ENCODE results near the gene PPP2R2C. TPM values are rescaled to one million over a fixed set of nuclear protein-coding genes. Genes with fewer than 3 reads are reported as not detected.

The PPP2R2C gene
- polyA plus RNA-seq, 1 of the 3 experiments (the other 2 are of a cell fraction): 0.21 TPM

DNA sequence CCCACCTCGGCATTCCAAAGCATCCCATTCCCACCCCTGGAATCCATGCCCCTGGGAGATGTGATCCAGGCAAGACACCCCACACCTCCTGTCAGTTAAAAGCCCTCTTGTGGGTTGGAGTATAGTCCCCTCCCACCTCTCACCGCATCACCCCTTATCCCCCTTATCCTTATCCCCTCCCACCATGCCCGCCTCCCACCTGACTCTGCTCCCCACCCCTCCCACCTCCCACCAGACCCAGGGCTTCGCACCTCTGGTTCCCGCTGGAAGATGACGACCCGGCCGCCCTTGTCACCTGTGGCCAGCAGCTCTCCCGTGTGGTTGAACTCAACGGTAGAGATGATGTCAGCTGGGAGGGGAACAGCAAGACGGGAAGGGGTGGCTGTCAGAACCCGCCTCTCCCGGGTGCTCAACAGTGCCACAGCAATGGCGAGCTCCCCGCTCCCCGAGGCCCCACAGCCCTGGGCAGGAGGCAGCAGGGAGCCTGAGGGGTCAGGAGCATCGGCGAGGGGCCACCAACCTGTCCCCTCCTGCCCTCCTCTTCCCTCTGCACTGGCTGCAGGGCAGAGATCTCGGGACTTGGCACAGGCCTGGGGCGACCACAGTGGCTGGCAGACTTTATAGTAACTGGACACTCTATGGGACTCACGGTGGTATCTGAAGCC is 91.5 kb downstream of the PPP2R2C start:
- Histone ChIP-seq H3K9ac (no peak overlapping the region), H3K4me2 (no peak overlapping the region), H3F3A (replicated peaks; ENCODE audit: insufficient read depth) (no peaks in the 10 kb centered on the region), H3K4me1 (ENCODE audit: control insufficient read depth in 1 of 2, insufficient read depth in 2 of 2, low read depth in 1 of 2, low read length in 1 of 2) (peaks cover 0 to 8% of the 10 kb centered on the region in 2 experiments; a peak in 1 of 4 replicates), H3K9me3 (no peaks in the 10 kb centered on the region), H4K20me1 (ENCODE audit: insufficient read depth) (no peaks in the 10 kb centered on the region), H2AFZ (ENCODE audit: low read depth) (no peak overlapping the region), H3K79me2 (ENCODE audit: insufficient read depth) (no peaks in the 10 kb centered on the region), H3K9me2 (no peaks in the 10 kb centered on the region), H3K27me3 (ENCODE audit: insufficient read depth) (no peaks in the 10 kb centered on the region), H3K27ac (ENCODE audit: low read depth in 2 of 2, low read length in 1 of 2) (no peak overlapping the region), H3K36me3 (replicated peaks in 1 of 2; ENCODE audit: control insufficient read depth in 1 of 2, insufficient read depth in 2 of 2, low read length in 1 of 2) (no peaks in the 10 kb centered on the region), H3K4me3 (ENCODE audit: low read depth in 2 of 2, low read length in 1 of 2) (no peak overlapping the region)
- ChIA-PET CTCF (no interaction called here), POLR2A (no interaction called here)
- TF ChIP-seq MEF2A (IDR thresholded peaks at IDR 0.05; ENCODE audit: borderline replicate concordance, low read depth) (no peak), SMC3 (IDR thresholded peaks at IDR 0.05; ENCODE audit: low read depth, low read length) (no peak)
- TF ChIP-seq, protein P1, sequence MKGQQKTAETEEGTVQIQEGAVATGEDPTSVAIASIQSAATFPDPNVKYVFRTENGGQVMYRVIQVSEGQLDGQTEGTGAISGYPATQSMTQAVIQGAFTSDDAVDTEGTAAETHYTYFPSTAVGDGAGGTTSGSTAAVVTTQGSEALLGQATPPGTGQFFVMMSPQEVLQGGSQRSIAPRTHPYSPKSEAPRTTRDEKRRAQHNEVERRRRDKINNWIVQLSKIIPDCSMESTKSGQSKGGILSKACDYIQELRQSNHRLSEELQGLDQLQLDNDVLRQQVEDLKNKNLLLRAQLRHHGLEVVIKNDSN (IDR thresholded peaks at IDR 0.05; ENCODE audit: borderline replicate concordance, low read depth): no peak
- DNase-seq: no peak
- WGBS (ENCODE audit: low lambda C conversion rate): 52% methylated on average over 5 of the region's 21 CpGs

DNA sequence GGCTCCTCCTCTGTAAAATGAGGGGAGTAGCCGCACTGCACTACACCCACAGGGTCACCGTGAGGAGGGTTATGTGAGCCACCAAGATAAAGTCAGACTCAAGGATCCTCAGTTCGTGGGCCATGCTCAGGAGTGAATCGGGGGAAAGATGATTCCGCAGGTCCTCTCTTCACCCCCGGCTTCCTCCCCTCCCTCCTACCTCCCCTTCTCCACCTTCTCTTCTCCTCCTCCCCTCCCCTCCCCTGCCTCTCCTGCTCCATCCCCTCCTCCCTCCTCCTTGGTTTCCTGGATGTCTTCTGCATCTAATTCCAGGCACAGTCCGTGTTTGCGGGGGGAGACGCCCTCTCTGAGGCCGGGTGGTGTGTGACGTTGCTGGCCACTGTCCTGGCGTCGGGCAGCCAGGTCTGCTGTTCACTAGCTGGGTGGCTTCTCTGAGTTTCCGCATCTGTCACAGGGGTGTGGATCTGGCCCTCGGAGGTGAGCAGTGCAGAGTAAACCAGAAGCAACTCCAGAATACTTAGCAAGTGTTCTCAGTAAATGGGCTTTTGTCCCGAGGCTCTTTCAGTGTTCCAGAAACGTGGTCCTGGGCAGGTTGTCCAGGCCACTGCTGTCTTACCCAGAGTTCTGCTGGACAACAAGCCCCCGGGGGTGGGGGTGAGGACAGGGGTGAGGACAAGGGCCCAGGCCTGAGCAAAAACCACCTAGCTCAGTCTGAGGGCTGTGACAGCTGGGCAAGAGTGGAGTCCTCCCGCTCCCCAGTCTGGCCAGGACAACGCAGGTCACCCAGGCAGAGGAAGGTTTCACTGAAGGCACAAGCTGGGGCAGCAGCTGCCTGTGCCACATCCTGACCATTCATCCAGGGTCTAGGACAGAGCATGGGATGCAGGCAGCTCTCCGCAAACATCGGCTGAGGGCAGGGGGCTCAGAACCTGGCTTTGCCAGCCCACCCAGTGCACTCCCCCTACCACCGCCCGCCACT is 92.4 kb downstream of the PPP2R2C start:
- ChIA-PET CTCF (interaction anchor here (1.5 to 1.9 kb wide), 2 partner anchors 18 to 52 kb away, joined by 6 to 8 read pairs; no protein-coding TSS in a partner anchor), POLR2A (no interaction called here)
- Histone ChIP-seq H3K27me3 (ENCODE audit: insufficient read depth) (no peaks in the 10 kb centered on the region), H3K79me2 (ENCODE audit: insufficient read depth) (no peaks in the 10 kb centered on the region), H3K4me3 (ENCODE audit: low read depth in 2 of 2, low read length in 1 of 2) (no peak overlapping the region), H3F3A (replicated peaks; ENCODE audit: insufficient read depth) (no peaks in the 10 kb centered on the region), H3K36me3 (replicated peaks in 1 of 2; ENCODE audit: control insufficient read depth in 1 of 2, insufficient read depth in 2 of 2, low read length in 1 of 2) (no peaks in the 10 kb centered on the region), H3K9me3 (no peaks in the 10 kb centered on the region), H3K9ac (no peak overlapping the region), H4K20me1 (ENCODE audit: insufficient read depth) (no peaks in the 10 kb centered on the region), H3K4me2 (no peak overlapping the region), H2AFZ (ENCODE audit: low read depth) (no peak overlapping the region), H3K4me1 (ENCODE audit: control insufficient read depth in 1 of 2, insufficient read depth in 2 of 2, low read depth in 1 of 2, low read length in 1 of 2) (peaks cover 0 to 8% of the 10 kb centered on the region in 2 experiments; a peak in 1 of 4 replicates), H3K27ac (ENCODE audit: low read depth in 2 of 2, low read length in 1 of 2) (no peak overlapping the region), H3K9me2 (no peaks in the 10 kb centered on the region)
- no peak for DNase-seq
- WGBS (ENCODE audit: low lambda C conversion rate): 52% methylated on average over 18 of the region's 24 CpGs
- no peak for TF ChIP-seq FOXJ3 (CRISPR knock-in tag; IDR thresholded peaks at IDR 0.05)
- TF ChIP-seq, protein P2, sequence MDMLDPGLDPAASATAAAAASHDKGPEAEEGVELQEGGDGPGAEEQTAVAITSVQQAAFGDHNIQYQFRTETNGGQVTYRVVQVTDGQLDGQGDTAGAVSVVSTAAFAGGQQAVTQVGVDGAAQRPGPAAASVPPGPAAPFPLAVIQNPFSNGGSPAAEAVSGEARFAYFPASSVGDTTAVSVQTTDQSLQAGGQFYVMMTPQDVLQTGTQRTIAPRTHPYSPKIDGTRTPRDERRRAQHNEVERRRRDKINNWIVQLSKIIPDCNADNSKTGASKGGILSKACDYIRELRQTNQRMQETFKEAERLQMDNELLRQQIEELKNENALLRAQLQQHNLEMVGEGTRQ (IDR thresholded peaks at IDR 0.05; ENCODE audit: borderline replicate concordance, low read depth, low read length): no peak
- TF ChIP-seq SIN3A (IDR thresholded peaks at IDR 0.05; ENCODE audit: borderline replicate concordance, low read depth, low read length): no peak
- TF ChIP-seq RFX5 (IDR thresholded peaks at IDR 0.05; ENCODE audit: low read length): no peak
- TF ChIP-seq GABPA (IDR thresholded peaks at IDR 0.05; ENCODE audit: low read depth): no peak
- TF ChIP-seq, protein P3, sequence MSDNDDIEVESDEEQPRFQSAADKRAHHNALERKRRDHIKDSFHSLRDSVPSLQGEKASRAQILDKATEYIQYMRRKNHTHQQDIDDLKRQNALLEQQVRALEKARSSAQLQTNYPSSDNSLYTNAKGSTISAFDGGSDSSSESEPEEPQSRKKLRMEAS (IDR thresholded peaks at IDR 0.05; ENCODE audit: low read depth): no peak
- TF ChIP-seq RXRA (IDR thresholded peaks at IDR 0.05; ENCODE audit: borderline replicate concordance, low read depth): no peak
- TF ChIP-seq, protein P4, sequence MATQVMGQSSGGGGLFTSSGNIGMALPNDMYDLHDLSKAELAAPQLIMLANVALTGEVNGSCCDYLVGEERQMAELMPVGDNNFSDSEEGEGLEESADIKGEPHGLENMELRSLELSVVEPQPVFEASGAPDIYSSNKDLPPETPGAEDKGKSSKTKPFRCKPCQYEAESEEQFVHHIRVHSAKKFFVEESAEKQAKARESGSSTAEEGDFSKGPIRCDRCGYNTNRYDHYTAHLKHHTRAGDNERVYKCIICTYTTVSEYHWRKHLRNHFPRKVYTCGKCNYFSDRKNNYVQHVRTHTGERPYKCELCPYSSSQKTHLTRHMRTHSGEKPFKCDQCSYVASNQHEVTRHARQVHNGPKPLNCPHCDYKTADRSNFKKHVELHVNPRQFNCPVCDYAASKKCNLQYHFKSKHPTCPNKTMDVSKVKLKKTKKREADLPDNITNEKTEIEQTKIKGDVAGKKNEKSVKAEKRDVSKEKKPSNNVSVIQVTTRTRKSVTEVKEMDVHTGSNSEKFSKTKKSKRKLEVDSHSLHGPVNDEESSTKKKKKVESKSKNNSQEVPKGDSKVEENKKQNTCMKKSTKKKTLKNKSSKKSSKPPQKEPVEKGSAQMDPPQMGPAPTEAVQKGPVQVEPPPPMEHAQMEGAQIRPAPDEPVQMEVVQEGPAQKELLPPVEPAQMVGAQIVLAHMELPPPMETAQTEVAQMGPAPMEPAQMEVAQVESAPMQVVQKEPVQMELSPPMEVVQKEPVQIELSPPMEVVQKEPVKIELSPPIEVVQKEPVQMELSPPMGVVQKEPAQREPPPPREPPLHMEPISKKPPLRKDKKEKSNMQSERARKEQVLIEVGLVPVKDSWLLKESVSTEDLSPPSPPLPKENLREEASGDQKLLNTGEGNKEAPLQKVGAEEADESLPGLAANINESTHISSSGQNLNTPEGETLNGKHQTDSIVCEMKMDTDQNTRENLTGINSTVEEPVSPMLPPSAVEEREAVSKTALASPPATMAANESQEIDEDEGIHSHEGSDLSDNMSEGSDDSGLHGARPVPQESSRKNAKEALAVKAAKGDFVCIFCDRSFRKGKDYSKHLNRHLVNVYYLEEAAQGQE (IDR thresholded peaks at IDR 0.05; ENCODE audit: low read depth, low read length): no peak
- no peak for TF ChIP-seq TAF1 (IDR thresholded peaks at IDR 0.05; ENCODE audit: borderline replicate concordance, low read depth, low read length)
- no peak for TF ChIP-seq NRF1 (IDR thresholded peaks at IDR 0.05; ENCODE audit: low read depth, low read length)
- no peak for TF ChIP-seq SMC3 (IDR thresholded peaks at IDR 0.05; ENCODE audit: low read depth, low read length)
- TF ChIP-seq, protein P5, sequence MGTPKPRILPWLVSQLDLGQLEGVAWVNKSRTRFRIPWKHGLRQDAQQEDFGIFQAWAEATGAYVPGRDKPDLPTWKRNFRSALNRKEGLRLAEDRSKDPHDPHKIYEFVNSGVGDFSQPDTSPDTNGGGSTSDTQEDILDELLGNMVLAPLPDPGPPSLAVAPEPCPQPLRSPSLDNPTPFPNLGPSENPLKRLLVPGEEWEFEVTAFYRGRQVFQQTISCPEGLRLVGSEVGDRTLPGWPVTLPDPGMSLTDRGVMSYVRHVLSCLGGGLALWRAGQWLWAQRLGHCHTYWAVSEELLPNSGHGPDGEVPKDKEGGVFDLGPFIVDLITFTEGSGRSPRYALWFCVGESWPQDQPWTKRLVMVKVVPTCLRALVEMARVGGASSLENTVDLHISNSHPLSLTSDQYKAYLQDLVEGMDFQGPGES (IDR thresholded peaks at IDR 0.05; ENCODE audit: low read depth, low read length): no peak
- TF ChIP-seq RAD21 (IDR thresholded peaks at IDR 0.05; ENCODE audit: low read length): no peak
- no peak for TF ChIP-seq YY1 (IDR thresholded peaks at IDR 0.05; ENCODE audit: low read depth)
- no peak for TF ChIP-seq POLR2AphosphoS5 (IDR thresholded peaks at IDR 0.05; ENCODE audit: low read depth, low read length)

Measured in SK-N-SH (cell line).